ENCODE results near the gene USP43. TPM values are rescaled to one million over a fixed set of nuclear protein-coding genes. Genes with fewer than 3 reads are reported as not detected.

The USP43 gene
- total and polyA plus RNA-seq, 10 of the 15 experiments (the other 5 are each of a cell fraction or from before 2014, with no cell fraction given): 0.94 TPM; not detected in 9

DNA sequence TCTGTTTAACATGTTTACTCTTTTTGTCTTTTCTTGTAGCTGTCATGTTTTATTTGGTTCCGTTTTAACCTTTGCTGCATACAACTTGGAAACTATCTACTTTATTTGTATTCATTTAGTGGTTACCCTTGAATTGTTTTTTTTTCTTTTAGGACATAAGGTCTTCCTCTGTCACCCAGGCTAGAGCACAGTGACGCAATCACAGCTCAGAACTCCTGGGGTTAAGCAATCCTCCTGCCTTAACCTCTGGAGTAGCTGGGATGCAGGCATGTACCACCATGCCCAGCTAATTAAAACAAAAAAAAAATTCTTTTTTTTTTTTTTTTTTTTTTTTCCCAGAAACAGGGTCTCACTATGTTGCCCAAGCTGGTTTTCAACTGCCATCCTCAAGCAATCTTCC is 29.8 kb upstream of the USP43 start (continued):
- TF ChIP-seq, protein P1, sequence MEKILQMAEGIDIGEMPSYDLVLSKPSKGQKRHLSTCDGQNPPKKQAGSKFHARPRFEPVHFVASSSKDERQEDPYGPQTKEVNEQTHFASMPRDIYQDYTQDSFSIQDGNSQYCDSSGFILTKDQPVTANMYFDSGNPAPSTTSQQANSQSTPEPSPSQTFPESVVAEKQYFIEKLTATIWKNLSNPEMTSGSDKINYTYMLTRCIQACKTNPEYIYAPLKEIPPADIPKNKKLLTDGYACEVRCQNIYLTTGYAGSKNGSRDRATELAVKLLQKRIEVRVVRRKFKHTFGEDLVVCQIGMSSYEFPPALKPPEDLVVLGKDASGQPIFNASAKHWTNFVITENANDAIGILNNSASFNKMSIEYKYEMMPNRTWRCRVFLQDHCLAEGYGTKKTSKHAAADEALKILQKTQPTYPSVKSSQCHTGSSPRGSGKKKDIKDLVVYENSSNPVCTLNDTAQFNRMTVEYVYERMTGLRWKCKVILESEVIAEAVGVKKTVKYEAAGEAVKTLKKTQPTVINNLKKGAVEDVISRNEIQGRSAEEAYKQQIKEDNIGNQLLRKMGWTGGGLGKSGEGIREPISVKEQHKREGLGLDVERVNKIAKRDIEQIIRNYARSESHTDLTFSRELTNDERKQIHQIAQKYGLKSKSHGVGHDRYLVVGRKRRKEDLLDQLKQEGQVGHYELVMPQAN (conservative IDR thresholded peaks at IDR 0.05): no peak
- no peak for TF ChIP-seq SUPT20H (IDR thresholded peaks at IDR 0.05; ENCODE audit: borderline replicate concordance, control insufficient read depth, low read depth, low read length)

DNA sequence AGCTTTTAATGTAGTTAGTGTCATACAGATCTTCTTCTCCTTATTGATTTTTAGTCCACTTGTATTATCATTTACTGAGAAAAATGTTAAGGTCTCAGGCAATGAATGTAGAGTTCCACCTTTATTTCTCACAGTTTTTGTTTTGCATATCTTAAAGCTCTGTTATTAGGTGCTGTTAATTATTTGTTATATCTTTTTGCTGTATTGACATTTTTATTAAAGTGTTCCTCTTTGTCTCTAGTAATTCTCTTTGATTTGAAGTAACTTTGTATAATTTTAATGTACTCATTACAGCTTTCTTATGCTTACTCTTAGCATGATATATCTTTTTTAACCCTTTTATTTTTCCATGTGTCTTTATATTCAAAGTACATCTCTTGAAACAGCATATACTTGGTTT is 22.4 kb upstream of the USP43 start:
- intact Hi-C loops (cut with micrococcal nuclease; ENCODE audit: unreplicated experiment): no loop called here
- Histone ChIP-seq H3K27me3 (replicated peaks in 1 of 2; ENCODE audit: control insufficient read depth in 2 of 2, insufficient read depth in 2 of 2, low read length in 1 of 2) (no peaks in the 10 kb centered on the region), H2AFZ (ENCODE audit: control insufficient read depth, low read depth, low read length) (no peak overlapping the region), H3K36me3 (ENCODE audit: control insufficient read depth in 2 of 2, insufficient read depth in 2 of 2, low read length in 1 of 2) (no peaks in the 10 kb centered on the region), H3K9ac (ENCODE audit: control insufficient read depth, insufficient read depth, low read length) (no peak overlapping the region), H4K20me1 (ENCODE audit: control insufficient read depth, insufficient read depth) (no peaks in the 10 kb centered on the region), H3K9me3 (replicated peaks; ENCODE audit: control insufficient read depth, insufficient read depth, low read length) (no peaks in the 10 kb centered on the region; the same call in 2 of the 3 replicates), H3K4me2 (ENCODE audit: control insufficient read depth, insufficient read depth) (no peak overlapping the region), H3K27ac (ENCODE audit: control insufficient read depth, insufficient read depth) (no peak overlapping the region), H3K4me1 (ENCODE audit: control insufficient read depth, insufficient read depth, low read length) (no peaks in the 10 kb centered on the region), H3K4me3 (no peak overlapping the region), H3K79me2 (ENCODE audit: control insufficient read depth, insufficient read depth, low read length) (no peaks in the 10 kb centered on the region)
- RAD21 ChIA-PET (ENCODE audit: unreplicated experiment): no interaction called here
- POLR2A ChIA-PET: no interaction called here
- ATAC-seq (no peak), DNase-seq (ENCODE audit: low read depth, low spot score) (no peak), FAIRE-seq (no peak)
- CTCF ChIA-PET: no interaction called here
- SMC1A ChIA-PET (ENCODE audit: uncharacterized antibody, unreplicated experiment): no interaction called here
- BruUV-seq (replicated peaks): no TSS peak
- in situ Hi-C loops (cut with MboI): no loop called here
- TF ChIP-seq STAT3 (IDR thresholded peaks at IDR 0.05; ENCODE audit: low read depth, low read length): no peak
- TF ChIP-seq EGR1 (IDR thresholded peaks at IDR 0.05; ENCODE audit: borderline replicate concordance in 1 of 2, low read depth in 2 of 2, low read length in 2 of 2): no peak
- TF ChIP-seq ZNF24 (IDR thresholded peaks at IDR 0.05): no peak
- TF ChIP-seq JUND (IDR thresholded peaks at IDR 0.05; ENCODE audit: low read depth, low read length): no peak
- TF ChIP-seq, protein P2, sequence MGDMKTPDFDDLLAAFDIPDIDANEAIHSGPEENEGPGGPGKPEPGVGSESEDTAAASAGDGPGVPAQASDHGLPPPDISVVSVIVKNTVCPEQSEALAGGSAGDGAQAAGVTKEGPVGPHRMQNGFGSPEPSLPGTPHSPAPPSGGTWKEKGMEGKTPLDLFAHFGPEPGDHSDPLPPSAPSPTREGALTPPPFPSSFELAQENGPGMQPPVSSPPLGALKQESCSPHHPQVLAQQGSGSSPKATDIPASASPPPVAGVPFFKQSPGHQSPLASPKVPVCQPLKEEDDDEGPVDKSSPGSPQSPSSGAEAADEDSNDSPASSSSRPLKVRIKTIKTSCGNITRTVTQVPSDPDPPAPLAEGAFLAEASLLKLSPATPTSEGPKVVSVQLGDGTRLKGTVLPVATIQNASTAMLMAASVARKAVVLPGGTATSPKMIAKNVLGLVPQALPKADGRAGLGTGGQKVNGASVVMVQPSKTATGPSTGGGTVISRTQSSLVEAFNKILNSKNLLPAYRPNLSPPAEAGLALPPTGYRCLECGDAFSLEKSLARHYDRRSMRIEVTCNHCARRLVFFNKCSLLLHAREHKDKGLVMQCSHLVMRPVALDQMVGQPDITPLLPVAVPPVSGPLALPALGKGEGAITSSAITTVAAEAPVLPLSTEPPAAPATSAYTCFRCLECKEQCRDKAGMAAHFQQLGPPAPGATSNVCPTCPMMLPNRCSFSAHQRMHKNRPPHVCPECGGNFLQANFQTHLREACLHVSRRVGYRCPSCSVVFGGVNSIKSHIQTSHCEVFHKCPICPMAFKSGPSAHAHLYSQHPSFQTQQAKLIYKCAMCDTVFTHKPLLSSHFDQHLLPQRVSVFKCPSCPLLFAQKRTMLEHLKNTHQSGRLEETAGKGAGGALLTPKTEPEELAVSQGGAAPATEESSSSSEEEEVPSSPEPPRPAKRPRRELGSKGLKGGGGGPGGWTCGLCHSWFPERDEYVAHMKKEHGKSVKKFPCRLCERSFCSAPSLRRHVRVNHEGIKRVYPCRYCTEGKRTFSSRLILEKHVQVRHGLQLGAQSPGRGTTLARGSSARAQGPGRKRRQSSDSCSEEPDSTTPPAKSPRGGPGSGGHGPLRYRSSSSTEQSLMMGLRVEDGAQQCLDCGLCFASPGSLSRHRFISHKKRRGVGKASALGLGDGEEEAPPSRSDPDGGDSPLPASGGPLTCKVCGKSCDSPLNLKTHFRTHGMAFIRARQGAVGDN (IDR thresholded peaks at IDR 0.05): no peak
- no peak for TF ChIP-seq RELA (IDR thresholded peaks at IDR 0.05; ENCODE audit: borderline replicate concordance, partially characterized antibody)
- TF ChIP-seq EP300 (IDR thresholded peaks at IDR 0.05; ENCODE audit: borderline replicate concordance in 1 of 2, control insufficient read depth in 1 of 2, low read depth in 2 of 2, low read length in 2 of 2): no peak
- TF ChIP-seq NRF1 (conservative IDR thresholded peaks at IDR 0.05; ENCODE audit: low read depth, low read length): no peak
- TF ChIP-seq NFYB (IDR thresholded peaks at IDR 0.05; ENCODE audit: insufficient read depth, low read depth, low read length): no peak
- TF ChIP-seq IKZF2 (IDR thresholded peaks at IDR 0.05): no peak
- TF ChIP-seq, protein P3, sequence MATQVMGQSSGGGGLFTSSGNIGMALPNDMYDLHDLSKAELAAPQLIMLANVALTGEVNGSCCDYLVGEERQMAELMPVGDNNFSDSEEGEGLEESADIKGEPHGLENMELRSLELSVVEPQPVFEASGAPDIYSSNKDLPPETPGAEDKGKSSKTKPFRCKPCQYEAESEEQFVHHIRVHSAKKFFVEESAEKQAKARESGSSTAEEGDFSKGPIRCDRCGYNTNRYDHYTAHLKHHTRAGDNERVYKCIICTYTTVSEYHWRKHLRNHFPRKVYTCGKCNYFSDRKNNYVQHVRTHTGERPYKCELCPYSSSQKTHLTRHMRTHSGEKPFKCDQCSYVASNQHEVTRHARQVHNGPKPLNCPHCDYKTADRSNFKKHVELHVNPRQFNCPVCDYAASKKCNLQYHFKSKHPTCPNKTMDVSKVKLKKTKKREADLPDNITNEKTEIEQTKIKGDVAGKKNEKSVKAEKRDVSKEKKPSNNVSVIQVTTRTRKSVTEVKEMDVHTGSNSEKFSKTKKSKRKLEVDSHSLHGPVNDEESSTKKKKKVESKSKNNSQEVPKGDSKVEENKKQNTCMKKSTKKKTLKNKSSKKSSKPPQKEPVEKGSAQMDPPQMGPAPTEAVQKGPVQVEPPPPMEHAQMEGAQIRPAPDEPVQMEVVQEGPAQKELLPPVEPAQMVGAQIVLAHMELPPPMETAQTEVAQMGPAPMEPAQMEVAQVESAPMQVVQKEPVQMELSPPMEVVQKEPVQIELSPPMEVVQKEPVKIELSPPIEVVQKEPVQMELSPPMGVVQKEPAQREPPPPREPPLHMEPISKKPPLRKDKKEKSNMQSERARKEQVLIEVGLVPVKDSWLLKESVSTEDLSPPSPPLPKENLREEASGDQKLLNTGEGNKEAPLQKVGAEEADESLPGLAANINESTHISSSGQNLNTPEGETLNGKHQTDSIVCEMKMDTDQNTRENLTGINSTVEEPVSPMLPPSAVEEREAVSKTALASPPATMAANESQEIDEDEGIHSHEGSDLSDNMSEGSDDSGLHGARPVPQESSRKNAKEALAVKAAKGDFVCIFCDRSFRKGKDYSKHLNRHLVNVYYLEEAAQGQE (IDR thresholded peaks at IDR 0.05; ENCODE audit: low read depth, low read length): no peak
